HG02884 (cell line): ENCODE results near the gene SLAMF8.

Experiments
- ATAC-seq: cut with Tn5 transposase; IDR thresholded peaks from one replicate; pipeline ENCODE4 v1.9.1; 2021; ENCODE audit warnings: mild to moderate bottlenecking, moderate library complexity; ENCODE audit not compliant: unreplicated experiment

SLAMF8 gene

GRCh38 chr1:159817276-159818041 lies 9.2 kb upstream of the SLAMF8 start:
- ATAC-seq: no peak

GRCh38 chr1:159821171-159821867 lies 5.4 kb upstream of the SLAMF8 start:
- ATAC-seq: no peak

- no peak for ATAC-seq
Measured at GRCh38 chr1:159823406-159823805, 3.3 kb upstream of the SLAMF8 start.

- no peak for ATAC-seq
Measured at GRCh38 chr1:159825564-159825963, 1.1 kb upstream of the SLAMF8 start.

GRCh38 chr1:159827102-159827490 lies 423 bp downstream of the SLAMF8 start:
- ATAC-seq: no peak

- no peak for ATAC-seq
Measured at GRCh38 chr1:159827549-159827948, 876 bp downstream of the SLAMF8 start.

- ATAC-seq: no peak
Measured at GRCh38 chr1:159828176-159828575, 1.5 kb downstream of the SLAMF8 start.

- no peak for ATAC-seq
Measured at GRCh38 chr1:159828581-159829272, 2.1 kb downstream of the SLAMF8 start.

GRCh38 chr1:159829273-159829634 lies 2.6 kb downstream of the SLAMF8 start:
- ATAC-seq: peak; percentile 53

- ATAC-seq: no peak
Measured at GRCh38 chr1:159829822-159830465, 3.3 kb downstream of the SLAMF8 start.

GRCh38 chr1:159830722-159831121 lies 4.0 kb downstream of the SLAMF8 start:
- ATAC-seq: no peak

- ATAC-seq: no peak
Measured at GRCh38 chr1:159831412-159832141, 4.9 kb downstream of the SLAMF8 start.

- no peak for ATAC-seq
Measured at GRCh38 chr1:159832309-159832708, 5.6 kb downstream of the SLAMF8 start.

- ATAC-seq: no peak
Measured at GRCh38 chr1:159835356-159835755, 8.7 kb downstream of the SLAMF8 start.

GRCh38 chr1:159835862-159836525 lies 9.3 kb downstream of the SLAMF8 start:
- no peak for ATAC-seq

GRCh38 chr1:159838715-159839114 lies 12.0 kb downstream of the SLAMF8 start:
- ATAC-seq: peak; percentile 78

- peak; percentile 61 for ATAC-seq
Measured at GRCh38 chr1:159839116-159839849, 12.6 kb downstream of the SLAMF8 start.

- no peak for ATAC-seq
Measured at GRCh38 chr1:159841749-159842148, 15.1 kb downstream of the SLAMF8 start.

- ATAC-seq: no peak
Measured at GRCh38 chr1:159843459-159843858, 16.8 kb downstream of the SLAMF8 start.
